Keratinocyte (primary cell): Measurements from ENCODE around the gene MMP28. TPM values are rescaled to one million over a fixed set of nuclear protein-coding genes. Genes with fewer than 3 reads are reported as not detected.

Experiments
- DNase-seq: peaks from one replicate; pipeline ENCODE4 v3.0.0-alpha.2; 2011; ENCODE audit warnings: low read depth, missing footprints, low spot score
- FAIRE-seq: peaks from 2 replicates; lab custom pipeline; 2011; peaks lifted over from hg19 to GRCh38; lab: Jason Lieb, UNC
- H2AFZ ChIP-seq: 2 replicates; pipeline ENCODE4 v1.6.0; 2012; ENCODE audit warnings: low read length, control low read depth, inconsistent platforms; ENCODE audit not compliant: control insufficient read depth
- H3K27ac ChIP-seq: 2 replicates; pipeline ENCODE4 v1.5.1; 2011; ENCODE audit warnings: low read length; ENCODE audit not compliant: control insufficient read depth, insufficient read depth
- H3K27me3 ChIP-seq: 3 replicates; pipeline ENCODE4 v1.6.0; 2011; ENCODE audit warnings: low read length; ENCODE audit not compliant: control insufficient read depth, insufficient read depth; ENCODE audit errors: extremely low read depth
- H3K36me3 ChIP-seq, 2 experiments: 2 replicates in 1 of 2; 3 replicates in 1 of 2; pipeline ENCODE4 v1.5.1; 2011; ENCODE audit warnings: low read length in 2 of 2, mild to moderate bottlenecking in 1 of 2; ENCODE audit not compliant: control insufficient read depth in 2 of 2, insufficient read depth in 2 of 2; ENCODE audit errors: extremely low read depth in 1 of 2
- H3K4me1 ChIP-seq: 3 replicates; pipeline ENCODE4 v1.5.1; 2011; ENCODE audit warnings: low read length; ENCODE audit not compliant: control insufficient read depth, insufficient read depth; ENCODE audit errors: extremely low read depth
- H3K4me2 ChIP-seq: 3 replicates; pipeline ENCODE4 v1.6.0; 2011; ENCODE audit warnings: low read depth, low read length; ENCODE audit not compliant: control insufficient read depth, insufficient read depth; ENCODE audit errors: extremely low read depth
- H3K4me3 ChIP-seq, 3 experiments: fragments of 200-600 bp in 1 of 3; sonication (generic) in 1 of 3; 2 replicates in 2 of 3; 3 replicates in 1 of 3; pipeline ENCODE4 v1.5.1; 2011 to 2016; ENCODE audit warnings: low read length in 3 of 3, mild to moderate bottlenecking in 3 of 3, control low read depth in 2 of 3, inconsistent platforms in 1 of 3, low read depth in 1 of 3, mixed read lengths in 1 of 3, mixed run types in 1 of 3, moderate library complexity in 1 of 3; ENCODE audit not compliant: control insufficient read depth in 2 of 3, insufficient read depth in 2 of 3; ENCODE audit errors: extremely low read depth in 1 of 3
- H3K79me2 ChIP-seq: 2 replicates; pipeline ENCODE4 v1.6.0; 2012; ENCODE audit warnings: low read length; ENCODE audit not compliant: control insufficient read depth, insufficient read depth
- H3K9ac ChIP-seq: 3 replicates; pipeline ENCODE4 v1.6.0; 2011; ENCODE audit warnings: low read length; ENCODE audit not compliant: control insufficient read depth, insufficient read depth; ENCODE audit errors: extremely low read depth
- H3K9me1 ChIP-seq: 3 replicates; pipeline ENCODE4 v1.6.0; 2011; ENCODE audit warnings: low read length; ENCODE audit not compliant: control insufficient read depth, insufficient read depth; ENCODE audit errors: extremely low read depth
- H3K9me3 ChIP-seq: 2 replicates; pipeline ENCODE4 v1.5.1; 2012; ENCODE audit warnings: low read depth, low read length; ENCODE audit not compliant: control insufficient read depth
- H4K20me1 ChIP-seq: 3 replicates; pipeline ENCODE4 v1.6.0; 2011; ENCODE audit warnings: low read length; ENCODE audit not compliant: control insufficient read depth, insufficient read depth; ENCODE audit errors: extremely low read depth
- CTCF ChIP-seq, 3 experiments: IDR thresholded peaks in 1 of 3; conservative IDR thresholded peaks in 1 of 3; optimal IDR thresholded peaks in 1 of 3; 2 replicates in 2 of 3; 3 replicates in 1 of 3; pipeline versions ENCODE3 to v1.5.1; 2011; ENCODE audit warnings: low read length in 3 of 3, mild to moderate bottlenecking in 3 of 3, moderate library complexity in 2 of 3, control low read depth in 1 of 3, inconsistent platforms in 1 of 3; ENCODE audit not compliant: insufficient read depth in 2 of 3; ENCODE audit errors: extremely low read depth in 1 of 3
- EZH2 ChIP-seq: IDR thresholded peaks from one replicate; pipeline ENCODE4 v1.6.1; 2012; ENCODE audit warnings: inconsistent platforms, mild to moderate bottlenecking, low read length, moderate library complexity
- dilution Hi-C: fragments of 300-500 bp; cut with MboI; formaldehyde crosslinking; loops from one replicate; pipeline ENCODE4 v1.7.0; 2020; ENCODE audit warnings: low sequenced_read_pairs; ENCODE audit not compliant: extremely low pct_ligation_motif_present
- polyA plus RNA-seq, 5 experiments: library from polyadenylated mRNA; depleted of rRNA in 3 of 5; stranded (reverse) in 3 of 5; stranded (forward) in 1 of 5; unstranded in 1 of 5; fragments of >200 nt; gene quantifications; 1 replicate in 1 of 5; 2 replicates in 3 of 5; 3 replicates in 1 of 5; pipeline versions ENCODE4 v1.2.1 to v1.2.3, GENCODE V29; 2011 to 2012; ENCODE audit warnings: missing spikeins in 2 of 5, low read depth in 1 of 5, low replicate concordance in 1 of 5

MMP28 gene
- polyA plus RNA-seq, 1 donor (not counting 4 experiments of a cell fraction or from before 2014, with no cell fraction given) = 21.3 TPM

DNA sequence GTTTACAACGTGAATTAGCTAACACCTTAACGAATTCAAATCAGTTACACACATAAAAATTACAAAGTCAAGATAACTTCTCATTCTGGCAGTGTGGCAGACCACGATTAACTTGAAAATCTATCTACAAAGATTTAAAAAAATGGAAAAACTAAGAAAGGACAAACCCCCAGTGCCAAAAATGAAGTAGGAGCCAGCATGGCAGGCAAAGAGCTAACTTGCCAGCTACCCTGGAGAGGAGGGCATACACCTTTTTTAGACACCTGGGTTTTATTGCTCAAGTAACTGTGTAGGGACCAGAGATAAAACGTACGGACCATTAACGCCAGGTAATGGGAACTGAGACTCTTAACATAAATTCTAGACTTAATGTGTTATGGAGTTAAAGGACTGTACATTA, 16.3 kb upstream of the MMP28 start:
- H3K9ac ChIP-seq = no peak overlapping the region
- H2AFZ ChIP-seq = no peak overlapping the region
- no peak overlapping the region for H3K27ac ChIP-seq
- no peak overlapping the region for H3K4me3 ChIP-seq
- dilution Hi-C loops = no loop called here
- peak overlapping the region; percentile 100 for H3K4me2 ChIP-seq
- no peak for DNase-seq
- H3K36me3 ChIP-seq = peaks cover 0 to 4% of the 10 kb centered on the region in 2 experiments
- no peaks in the 10 kb centered on the region for H3K9me3 ChIP-seq
- peaks cover 2% of the 10 kb centered on the region for H3K9me1 ChIP-seq
- peaks cover 16% of the 10 kb centered on the region for H4K20me1 ChIP-seq
- peaks cover 74% of the 10 kb centered on the region for H3K79me2 ChIP-seq
- H3K4me1 ChIP-seq = peaks cover 30% of the 10 kb centered on the region
- H3K27me3 ChIP-seq = no peaks in the 10 kb centered on the region
- no peak for TF ChIP-seq CTCF (optimal IDR thresholded peaks at IDR 0.05 in 1 of 3, IDR thresholded peaks at IDR 0.05 in 1 of 3, conservative IDR thresholded peaks at IDR 0.05 in 1 of 3; ENCODE audit: extremely low read depth in 1 of 3, insufficient read depth in 2 of 3, low read length in 3 of 3)
- TF ChIP-seq EZH2 = no peak
- no peak for FAIRE-seq

- dilution Hi-C loops = no loop called here
- Histone ChIP-seq H3K36me3 (peaks cover 0 to 4% of the 10 kb centered on the region in 2 experiments), H4K20me1 (peaks cover 6% of the 10 kb centered on the region), H3K9me3 (no peaks in the 10 kb centered on the region), H3K27me3 (no peaks in the 10 kb centered on the region), H3K4me3 (peak overlapping the region; percentile 75 to 95 (median 92)), H3K27ac (peak overlapping the region; percentile 99), H2AFZ (no peak overlapping the region), H3K9ac (peak overlapping the region; percentile 96), H3K9me1 (peaks cover 2% of the 10 kb centered on the region), H3K4me1 (peaks cover 30% of the 10 kb centered on the region), H3K4me2 (peak overlapping the region; percentile 100), H3K79me2 (peaks cover 56% of the 10 kb centered on the region)
- TF ChIP-seq CTCF (optimal IDR thresholded peaks at IDR 0.05 in 1 of 3, IDR thresholded peaks at IDR 0.05 in 1 of 3, conservative IDR thresholded peaks at IDR 0.05 in 1 of 3; ENCODE audit: extremely low read depth in 1 of 3, insufficient read depth in 2 of 3, low read length in 3 of 3) (no peak), EZH2 (no peak)
- DNase-seq (no peak), FAIRE-seq (no peak)
These were observed 14.5 kb upstream of the MMP28 start for GRCh38 chr17:35809855-35810461.
